Skeletal muscle tissue (tissue), 4 donors: ENCODE results near the gene HJURP. TPM values are rescaled to one million over a fixed set of nuclear protein-coding genes. Genes with fewer than 3 reads are reported as not detected.

ENCODE experiments used
- H3K27ac ChIP-seq: one replicate; pipeline ENCODE4 v1.7.0; 2013; ENCODE audit warnings: mild to moderate bottlenecking, low read depth, low read length, inconsistent platforms
- H3K27me3 ChIP-seq, 3 donors: one replicate each; pipeline ENCODE4 v1.7.0; 2013; ENCODE audit warnings: low read length in 3 of 3; ENCODE audit not compliant: control insufficient read depth in 3 of 3, insufficient read depth in 3 of 3
- H3K36me3 ChIP-seq, 3 donors: one replicate each; pipeline ENCODE4 v1.7.0; 2013; ENCODE audit warnings: low read length in 3 of 3; ENCODE audit not compliant: control insufficient read depth in 3 of 3, insufficient read depth in 3 of 3
- H3K4me1 ChIP-seq, 3 donors: one replicate each; pipeline ENCODE4 v1.7.0; 2013; ENCODE audit warnings: low read length in 3 of 3, mild to moderate bottlenecking in 3 of 3; ENCODE audit not compliant: control insufficient read depth in 3 of 3, insufficient read depth in 3 of 3
- H3K4me3 ChIP-seq, 3 donors: one replicate each; pipeline ENCODE4 v1.7.0; 2013; ENCODE audit warnings: low read length in 3 of 3
- H3K9ac ChIP-seq, 3 donors: one replicate each; pipeline ENCODE4 v1.7.0; 2013; ENCODE audit warnings: low read length in 3 of 3, mild to moderate bottlenecking in 3 of 3, moderate library complexity in 2 of 3, low read depth in 1 of 3
- H3K9me3 ChIP-seq, 3 donors: one replicate each; pipeline ENCODE4 v1.7.0; 2013; ENCODE audit warnings: low read length in 3 of 3; ENCODE audit not compliant: control insufficient read depth in 3 of 3
- total RNA-seq: library from RNA; depleted of rRNA; stranded (reverse); fragments of >200 nt; gene quantifications from one replicate; pipeline ENCODE4 v1.2.3, GENCODE V29; 2014
- donor health status: Osteomylitis.

Gene HJURP
- total RNA-seq, 1 donor from 2014 or later, result 3.1 TPM

- Histone ChIP-seq H3K9me3 (no peaks in the 10 kb centered on the region), H3K9ac (no peak overlapping the region), H3K27me3 (no peaks in the 10 kb centered on the region), H3K4me1 (no peaks in the 10 kb centered on the region), H3K36me3 (no peaks in the 10 kb centered on the region), H3K4me3 (no peak overlapping the region), H3K27ac (no peak overlapping the region)
These were observed 13.2 kb downstream of the HJURP start for GRCh38 chr2:233841183-233841582.

- H3K9ac ChIP-seq, result no peak overlapping the region
- no peak overlapping the region for H3K4me3 ChIP-seq
- H3K4me1 ChIP-seq, result no peaks in the 10 kb centered on the region
- H3K27me3 ChIP-seq, result no peaks in the 10 kb centered on the region
- no peak overlapping the region for H3K27ac ChIP-seq
- no peaks in the 10 kb centered on the region for H3K36me3 ChIP-seq
- H3K9me3 ChIP-seq, result peaks cover 0 to 2% (median 0%) of the 10 kb centered on the region in 3 donors
These were observed 13.8 kb downstream of the HJURP start for GRCh38 chr2:233840520-233840919.

- Histone ChIP-seq H3K27ac (no peak overlapping the region), H3K27me3 (no peaks in the 10 kb centered on the region), H3K4me1 (no peaks in the 10 kb centered on the region), H3K36me3 (no peaks in the 10 kb centered on the region), H3K9ac (no peak overlapping the region), H3K9me3 (peaks cover 0 to 2% (median 0%) of the 10 kb centered on the region in 3 donors), H3K4me3 (no peak overlapping the region)
These were observed 14.9 kb downstream of the HJURP start for GRCh38 chr2:233839447-233839820.

GRCh38 chr2:233838726-233839446 is 15.4 kb downstream of the HJURP start:
- Histone ChIP-seq H3K27me3 (no peaks in the 10 kb centered on the region), H3K9ac (no peak overlapping the region), H3K4me1 (no peaks in the 10 kb centered on the region), H3K36me3 (no peaks in the 10 kb centered on the region), H3K4me3 (no peak overlapping the region), H3K27ac (no peak overlapping the region), H3K9me3 (peaks cover 0 to 2% (median 0%) of the 10 kb centered on the region in 3 donors)

- Histone ChIP-seq H3K4me1 (no peaks in the 10 kb centered on the region), H3K27me3 (no peaks in the 10 kb centered on the region), H3K9ac (no peak overlapping the region), H3K9me3 (peaks cover 0 to 2% (median 0%) of the 10 kb centered on the region in 3 donors), H3K27ac (no peak overlapping the region), H3K4me3 (no peak overlapping the region), H3K36me3 (no peaks in the 10 kb centered on the region)
These were observed 16.1 kb downstream of the HJURP start for GRCh38 chr2:233838251-233838650.

GRCh38 chr2:233837694-233838229 is 16.6 kb downstream of the HJURP start:
- no peak overlapping the region for H3K27ac ChIP-seq

GRCh38 chr2:233836359-233836758 is 18.0 kb downstream of the HJURP start:
- no peaks in the 10 kb centered on the region for H3K27me3 ChIP-seq
- H3K9me3 ChIP-seq, result peaks cover 0 to 2% (median 0%) of the 10 kb centered on the region in 3 donors
- H3K9ac ChIP-seq, result no peak overlapping the region
- no peak overlapping the region for H3K27ac ChIP-seq
- H3K4me1 ChIP-seq, result no peaks in the 10 kb centered on the region
- H3K36me3 ChIP-seq, result no peaks in the 10 kb centered on the region
- no peak overlapping the region for H3K4me3 ChIP-seq

More at GRCh38 chr2:233837694-233838229, 16.6 kb downstream of the HJURP start:
- Histone ChIP-seq H3K4me3 (no peak overlapping the region), H3K9ac (no peak overlapping the region), H3K9me3 (peaks cover 0 to 2% (median 0%) of the 10 kb centered on the region in 3 donors), H3K27me3 (no peaks in the 10 kb centered on the region), H3K4me1 (no peaks in the 10 kb centered on the region), H3K36me3 (no peaks in the 10 kb centered on the region)

- Histone ChIP-seq H3K27ac (no peak overlapping the region), H3K36me3 (no peaks in the 10 kb centered on the region), H3K4me1 (no peaks in the 10 kb centered on the region), H3K4me3 (no peak overlapping the region), H3K27me3 (no peaks in the 10 kb centered on the region), H3K9ac (no peak overlapping the region), H3K9me3 (peaks cover 0 to 2% (median 0%) of the 10 kb centered on the region in 3 donors)
These were observed 18.8 kb downstream of the HJURP start for GRCh38 chr2:233835230-233836186.

- no peaks in the 10 kb centered on the region for H3K27me3 ChIP-seq
- peaks cover 0 to 2% (median 0%) of the 10 kb centered on the region in 3 donors for H3K9me3 ChIP-seq
- no peaks in the 10 kb centered on the region for H3K36me3 ChIP-seq
- H3K27ac ChIP-seq, result no peak overlapping the region
- no peak overlapping the region for H3K4me3 ChIP-seq
- H3K9ac ChIP-seq, result no peak overlapping the region
- H3K4me1 ChIP-seq, result no peaks in the 10 kb centered on the region
These were observed 21.0 kb downstream of the HJURP start for GRCh38 chr2:233833345-233833744.
